HepG2 (cell line): ENCODE results near the gene CARMIL3. TPM values are rescaled to one million over a fixed set of nuclear protein-coding genes. Genes with fewer than 3 reads are reported as not detected.

Source experiments
- ATAC-seq: fragments of 200-7000 bp; cut with Tn5 transposase; 3 replicates; pipeline ENCODE4 v1.9.1; 2020; ENCODE audit warnings: mild to moderate bottlenecking, moderate library complexity
- BruUV-seq: library from RNA; stranded (reverse); fragments of 400-500 nt; replicated peaks from 2 replicates; lab custom pipeline; 2021; lab: Mats Ljungman, UMichigan
- CTCF ChIA-PET: fragments of 300-600 bp; formaldehyde crosslinking; extraction: SDS; loops from one replicate; lab custom pipeline; 2021; ENCODE audit warnings: low total read pairs, inconsistent platforms, low intra/inter-chr PET ratio; lab: Yijun Ruan, JAX
- POLR2A ChIA-PET: fragments of 350-600 bp; sonication (Branson Sonifier 250); formaldehyde crosslinking; loops from one replicate; lab custom pipeline; 2020; ENCODE audit warnings: antibody characterized with exemption, inconsistent platforms; lab: Yijun Ruan, JAX
- DNase-seq: peaks from one replicate; pipeline ENCODE4 v3.0.0-alpha.2; 2015; ENCODE audit warnings: low spot score
- FAIRE-seq: peaks from 3 replicates; lab custom pipeline; 2011; peaks lifted over from hg19 to GRCh38; lab: Jason Lieb, UNC
- H2AFZ ChIP-seq: one replicate; pipeline ENCODE4 v1.6.1; 2011; ENCODE audit warnings: low read length, inconsistent platforms
- H3K27ac ChIP-seq: fragments of 300-600 bp; 3 replicates; pipeline ENCODE4 v1.8.0; 2011; ENCODE audit warnings: mixed run types, mild to moderate bottlenecking, mixed read lengths, low read length, inconsistent platforms; ENCODE audit not compliant: insufficient read depth; ENCODE audit errors: extremely low read length
- H3K27me3 ChIP-seq, 2 experiments: fragments of 200-600 bp in 1 of 2; 2 replicates in 1 of 2; 3 replicates in 1 of 2; pipeline versions ENCODE4 v1.6.0 to v1.8.0; 2011; ENCODE audit warnings: low read length in 2 of 2, mild to moderate bottlenecking in 2 of 2, moderate library complexity in 2 of 2, inconsistent platforms in 1 of 2; ENCODE audit not compliant: insufficient read depth in 2 of 2, control insufficient read depth in 1 of 2
- H3K36me3 ChIP-seq, 2 experiments: fragments of 200-600 bp in 1 of 2; replicated peaks in 1 of 2; 2 replicates in 1 of 2; 3 replicates in 1 of 2; pipeline versions ENCODE4 v1.5.1 to v1.8.0; 2011; ENCODE audit warnings: low read length in 2 of 2, inconsistent platforms in 1 of 2; ENCODE audit not compliant: insufficient read depth in 2 of 2, control insufficient read depth in 1 of 2
- H3K4me1 ChIP-seq: 2 replicates; pipeline ENCODE4 v1.5.1; 2012; ENCODE audit warnings: low read length, inconsistent platforms; ENCODE audit not compliant: insufficient read depth
- H3K4me2 ChIP-seq: 2 replicates; pipeline ENCODE4 v1.6.0; 2011; ENCODE audit warnings: low read depth, low read length, inconsistent platforms
- H3K4me3 ChIP-seq, 3 experiments: fragments of 200-600 bp in 1 of 3; sonication (generic), shearing (Covaris generic) in 1 of 3; replicated peaks in 1 of 3; 2 replicates each; pipeline ENCODE4 v1.5.1; 2011 to 2016; ENCODE audit warnings: low read length in 3 of 3, inconsistent platforms in 2 of 3, low read depth in 2 of 3, mild to moderate bottlenecking in 2 of 3, control low read depth in 1 of 3, mixed read lengths in 1 of 3; ENCODE audit not compliant: insufficient read depth in 1 of 3
- H3K79me2 ChIP-seq: one replicate; pipeline ENCODE4 v1.6.1; 2011; ENCODE audit warnings: low read length, inconsistent platforms; ENCODE audit not compliant: insufficient read depth
- H3K9ac ChIP-seq: 2 replicates; pipeline ENCODE4 v1.6.0; 2011; ENCODE audit warnings: mild to moderate bottlenecking, low read depth, low read length, inconsistent platforms; ENCODE audit not compliant: insufficient read depth
- H3K9me3 ChIP-seq: 2 replicates; pipeline ENCODE4 v1.5.1; 2012; ENCODE audit warnings: mild to moderate bottlenecking, low read length
- H4K20me1 ChIP-seq: 2 replicates; pipeline ENCODE4 v1.6.0; 2011; ENCODE audit warnings: inconsistent platforms, mild to moderate bottlenecking, low read length, moderate library complexity; ENCODE audit not compliant: insufficient read depth
- DNMT1 ChIP-seq: sonication (generic); formaldehyde crosslinking; IDR thresholded peaks from 2 replicates; pipeline ENCODE4 v1.5.1; 2020; ENCODE audit warnings: mild to moderate bottlenecking, missing genetic modification reagents
- ELK4 ChIP-seq: sonication (generic); formaldehyde crosslinking; IDR thresholded peaks from 2 replicates; pipeline ENCODE4 v1.9.0; 2021; ENCODE audit warnings: missing genetic modification reagents, borderline replicate concordance
- HDAC6 ChIP-seq: fragments of 200-600 bp; sonication (generic); IDR thresholded peaks from 2 replicates; pipeline ENCODE4 v1.7.0; 2017; ENCODE audit warnings: mild to moderate bottlenecking, antibody characterized with exemption, low read length, low read depth
- HIC2 ChIP-seq: sonication (generic); formaldehyde crosslinking; IDR thresholded peaks from 2 replicates; pipeline ENCODE4 v1.9.0; 2022; ENCODE audit warnings: low read depth, missing genetic modification reagents
- KLF16 ChIP-seq, 2 experiments: sonication (generic) in 1 of 2; formaldehyde crosslinking in 1 of 2; IDR thresholded peaks; 2 replicates each; pipeline versions ENCODE4 v1.6.1 to v1.8.0; 2016 to 2023; ENCODE audit warnings: missing genetic modification reagents in 2 of 2, missing compliant biosample characterization in 1 of 2
- KMT2B ChIP-seq: IDR thresholded peaks from 2 replicates; pipeline ENCODE4 v1.6.1; 2016; ENCODE audit warnings: missing genetic modification reagents, missing compliant biosample characterization
- NFIB ChIP-seq: sonication (generic); formaldehyde crosslinking; IDR thresholded peaks from 2 replicates; pipeline ENCODE4 v1.9.0; 2021; ENCODE audit warnings: missing genetic modification reagents, mild to moderate bottlenecking, borderline replicate concordance
- RFXAP ChIP-seq: sonication (generic); formaldehyde crosslinking; IDR thresholded peaks from 2 replicates; pipeline ENCODE4 v1.4.0; 2020; ENCODE audit warnings: missing genetic modification reagents, borderline replicate concordance
- ZFP1 ChIP-seq: IDR thresholded peaks from 2 replicates; pipeline ENCODE4 v1.6.1; 2016
- ZNF235 ChIP-seq: sonication (generic); formaldehyde crosslinking; IDR thresholded peaks from 2 replicates; pipeline ENCODE4 v1.8.1; 2023; ENCODE audit warnings: mild to moderate bottlenecking, missing genetic modification reagents, borderline replicate concordance
- ZNF274 ChIP-seq: sonication (generic); formaldehyde crosslinking; IDR thresholded peaks from 2 replicates; pipeline ENCODE4 v1.5.1; 2020; ENCODE audit warnings: mild to moderate bottlenecking, missing genetic modification reagents
- ZNF281 ChIP-seq: sonication (generic); formaldehyde crosslinking; IDR thresholded peaks from 2 replicates; pipeline ENCODE4 v1.4.0; 2020; ENCODE audit warnings: missing genetic modification reagents, borderline replicate concordance
- ZNF382 ChIP-seq: sonication (generic); formaldehyde crosslinking; IDR thresholded peaks from 2 replicates; pipeline ENCODE4 v1.5.0; 2020; ENCODE audit warnings: missing genetic modification reagents, mild to moderate bottlenecking, borderline replicate concordance
- ZNF501 ChIP-seq: sonication (generic); formaldehyde crosslinking; IDR thresholded peaks from 2 replicates; pipeline ENCODE4 v1.5.1; 2020; ENCODE audit warnings: mild to moderate bottlenecking, moderate library complexity, missing genetic modification reagents
- ZNF670 ChIP-seq: sonication (generic); formaldehyde crosslinking; IDR thresholded peaks from 2 replicates; pipeline ENCODE4 v1.8.0; 2022; ENCODE audit warnings: mild to moderate bottlenecking, missing genetic modification reagents, borderline replicate concordance
- ZNF724P ChIP-seq: sonication (generic); formaldehyde crosslinking; IDR thresholded peaks from 2 replicates; pipeline ENCODE4 v1.8.0; 2022; ENCODE audit warnings: missing genetic modification reagents, borderline replicate concordance
- WGBS: methylation state at CpG from one replicate; pipeline ENCODE4 v1.1.6; 2017; ENCODE audit warnings: low lambda C conversion rate; 5-methylcytosine and 5-hydroxymethylcytosine counted together
- in situ Hi-C: cut with HindIII; loops from 2 replicates; pipeline ENCODE4 v1.10.0; 2017; ENCODE audit warnings: low pct_unique_long_range_greater_than_20kb; ENCODE audit not compliant: extremely low pct_ligation_motif_present
- intact Hi-C: fragments of 100-400 bp; cut with micrococcal nuclease; formaldehyde crosslinking; loops from one replicate; pipeline ENCODE4 v1.10.0; 2022; ENCODE audit not compliant: unreplicated experiment
- polyA plus RNA-seq, 8 experiments: library from polyadenylated mRNA; depleted of rRNA in 3 of 8; stranded (reverse) in 7 of 8; unstranded in 1 of 8; fragments of >200 nt; fragmentation: Illumina TruSeq in 4 of 8; extraction: Trizol in 4 of 8; gene quantifications; 2 replicates each; pipeline versions ENCODE4 v1.2.1 to v1.2.3, GENCODE V29; 2011 to 2016; ENCODE audit warnings: low read depth in 4 of 8, missing spikeins in 1 of 8, mixed read lengths in 1 of 8; ENCODE audit not compliant: insufficient read depth in 1 of 8
- total RNA-seq, 5 experiments: library from RNA; depleted of rRNA; stranded (reverse); fragments of >200 nt; fragmentation: Illumina TruSeq; extraction: Trizol; gene quantifications; 2 replicates each; pipeline ENCODE4 v1.2.3, GENCODE V29; 2016; ENCODE audit warnings: low read depth in 1 of 5

Gene CARMIL3
- total and polyA plus RNA-seq, 2 of the 13 experiments (the other 11 are each of a cell fraction or from before 2014, with no cell fraction given), result 0.27 to 0.55 TPM

- ChIA-PET POLR2A (interaction anchor here (0.7 to 9.6 kb wide), 4 partner anchors 18 to 51 kb away, joined by 3 to 226 read pairs (median 12); partner anchors contain the start of genes DCAF11, NRL and PCK2), CTCF (no interaction called here)
- Histone ChIP-seq H3K4me3 (no peak overlapping the region), H3K4me2 (no peak overlapping the region), H3K79me2 (no peaks in the 10 kb centered on the region), H3K27ac (no peak overlapping the region), H3K36me3 (no peaks in the 10 kb centered on the region), H4K20me1 (no peaks in the 10 kb centered on the region), H2AFZ (no peak overlapping the region), H3K9ac (no peak overlapping the region), H3K4me1 (peaks cover 53% of the 10 kb centered on the region), H3K9me3 (no peaks in the 10 kb centered on the region), H3K27me3 (peaks cover 5 to 13% of the 10 kb centered on the region in 2 experiments; a peak in 3 of 5 replicates)
- TF ChIP-seq ZFP1 (CRISPR knock-in tag), result no peak
- no peak for TF ChIP-seq ZNF281 (CRISPR knock-in tag)
- TF ChIP-seq KMT2B (CRISPR knock-in tag), result no peak
- TF ChIP-seq KLF16 (CRISPR knock-in tag; IDR thresholded peaks at IDR 0.05), result no peak
- TF ChIP-seq ZNF501, result no peak
- TF ChIP-seq ZNF382 (CRISPR knock-in tag), result no peak
- TF ChIP-seq ELK4 (CRISPR knock-in tag), result no peak
- no peak for TF ChIP-seq HDAC6
- no peak for TF ChIP-seq HIC2 (CRISPR knock-in tag)
- TF ChIP-seq NFIB (CRISPR knock-in tag), result 0 out of 2 replicates have a peak, but pooled peaks have one; percentile 44
- TF ChIP-seq DNMT1 (CRISPR knock-in tag), result no peak
- TF ChIP-seq RFXAP (CRISPR knock-in tag), result no peak
- TF ChIP-seq ZNF274, result no peak
- TF ChIP-seq ZNF235 (CRISPR knock-in tag), result 0 out of 2 replicates have a peak, but pooled peaks have one; percentile 36
- TF ChIP-seq ZNF670 (CRISPR knock-in tag), result no peak
- TF ChIP-seq ZNF724P (CRISPR knock-in tag), result no peak
- WGBS, result 42% methylated on average over 4 of the region's 4 CpGs
- BruUV-seq, result no TSS peak
- no peak for FAIRE-seq
- in situ Hi-C loops, result no loop called here
- no peak for ATAC-seq
- intact Hi-C loops, result no loop called here
- no peak for DNase-seq
Observed at GRCh38 chr14:24063263-24063836, 11.5 kb downstream of the CARMIL3 start.
